K562 (cell line): ENCODE data around the gene CRADD. TPM values are rescaled to one million over a fixed set of nuclear protein-coding genes. Genes with fewer than 3 reads are reported as not detected.

Experiments used
- AFF1 ChIP-seq, 2 experiments: fragments of 450-650 bp; IDR thresholded peaks; 2 replicates each; pipeline ENCODE4 v1.6.1; 2018; ENCODE audit warnings: mild to moderate bottlenecking in 2 of 2, low read depth in 1 of 2; ENCODE audit not compliant: partially characterized antibody in 2 of 2
- ASH1L ChIP-seq: fragments of 450-650 bp; IDR thresholded peaks from 2 replicates; pipeline ENCODE4 v1.6.1; 2018; ENCODE audit warnings: borderline replicate concordance, mild to moderate bottlenecking, low read depth; ENCODE audit not compliant: partially characterized antibody
- EP300 ChIP-seq: IDR thresholded peaks from 2 replicates; pipeline ENCODE4 v1.6.1; 2012; ENCODE audit warnings: low read length, improper control_type of control experiment
- GTF2A2 ChIP-seq: IDR thresholded peaks from 2 replicates; pipeline ENCODE4 v1.6.1; 2016; ENCODE audit warnings: mild to moderate bottlenecking, missing genetic modification characterization, missing compliant biosample characterization
- MYBL2 ChIP-seq, 2 experiments: fragments of 450-650 bp in 1 of 2; sonication (generic) in 1 of 2; formaldehyde crosslinking in 1 of 2; IDR thresholded peaks; 2 replicates each; pipeline versions ENCODE4 v1.6.1 to v1.8.1; 2017 to 2022; ENCODE audit warnings: borderline replicate concordance in 1 of 2, inconsistent platforms in 1 of 2, low read depth in 1 of 2, mild to moderate bottlenecking in 1 of 2, missing genetic modification reagents in 1 of 2, moderate library complexity in 1 of 2
- NFIC ChIP-seq: fragments of 450-650 bp; IDR thresholded peaks from 2 replicates; pipeline ENCODE4 v1.6.1; 2017; ENCODE audit warnings: mild to moderate bottlenecking, inconsistent platforms
- RBM34 ChIP-seq: fragments of 200-400 bp; formaldehyde crosslinking; IDR thresholded peaks from 2 replicates; pipeline ENCODE4 v1.6.1; 2018; ENCODE audit warnings: low read length, borderline replicate concordance; ENCODE audit not compliant: insufficient read depth
- SMAD4 ChIP-seq: fragments of 250-450 bp; sonication (Bioruptor Pico); conservative IDR thresholded peaks from 2 replicates; pipeline ENCODE4 v1.8.0; 2021; ENCODE audit warnings: inconsistent platforms, mild to moderate bottlenecking, moderate library complexity
- SREBF2 ChIP-seq: sonication (generic); formaldehyde crosslinking; IDR thresholded peaks from 2 replicates; pipeline ENCODE4 v1.4.0; 2020; ENCODE audit warnings: mild to moderate bottlenecking, missing genetic modification reagents
- TAF7 ChIP-seq: fragments of 450-650 bp; IDR thresholded peaks from 2 replicates; pipeline ENCODE4 v1.6.1; 2016; ENCODE audit warnings: missing genetic modification characterization, missing compliant biosample characterization
- ZBTB40 ChIP-seq, 2 experiments: fragments of 450-650 bp in 1 of 2; sonication (generic) in 1 of 2; formaldehyde crosslinking in 1 of 2; IDR thresholded peaks; 2 replicates each; pipeline versions ENCODE4 v1.7.1 to v1.9.0; 2016 to 2022; ENCODE audit warnings: inconsistent platforms in 1 of 2, mild to moderate bottlenecking in 1 of 2, missing genetic modification reagents in 1 of 2
- polyA plus RNA-seq, 8 experiments: library from polyadenylated mRNA; depleted of rRNA in 4 of 8; stranded (reverse) in 5 of 8; unstranded in 3 of 8; fragments of >200 nt; fragmentation: Nextera tagmentation in 2 of 8; fragmentation: Illumina TruSeq in 1 of 8; extraction: Ambion mirVana in 2 of 8; extraction: Trizol in 1 of 8; gene quantifications; 2 replicates each; pipeline versions ENCODE4 v1.2.1 to v1.2.3, GENCODE V29; 2011 to 2014; ENCODE audit warnings: inconsistent platforms in 1 of 8, missing spikeins in 1 of 8
- total RNA-seq, 7 experiments: library from RNA; depleted of rRNA in 6 of 7; stranded (reverse); fragments of >200 nt in 6 of 7; fragmentation: Illumina TruSeq in 2 of 7; extraction: Trizol in 2 of 7; gene quantifications; 2 replicates each; pipeline versions ENCODE4 v1.2.1 to v1.2.3, GENCODE V29; 2011 to 2021; ENCODE audit warnings: low replicate concordance in 1 of 7

CRADD gene
- total and polyA plus RNA-seq, 9 of the 15 experiments (the other 6 are each of a cell fraction or from before 2014, with no cell fraction given) = 20.5 to 41.1 (median 25.9) TPM

- peak; percentile 81 for TF ChIP-seq EP300
- TF ChIP-seq SREBF2 (CRISPR knock-in tag) = no peak
- no peak for TF ChIP-seq ASH1L
- TF ChIP-seq MYBL2 (IDR thresholded peaks at IDR 0.05; ENCODE audit: low read depth) = no peak
- no peak for TF ChIP-seq MYBL2 (CRISPR knock-in tag; IDR thresholded peaks at IDR 0.05; ENCODE audit: borderline replicate concordance)
- no peak for TF ChIP-seq GTF2A2 (tag)
- no peak for TF ChIP-seq ZBTB40 (IDR thresholded peaks at IDR 0.05)
- no peak for TF ChIP-seq ZBTB40 (CRISPR knock-in tag; IDR thresholded peaks at IDR 0.05)
- no peak for TF ChIP-seq RBM34
- TF ChIP-seq NFIC = 0 out of 2 replicates have a peak, but pooled peaks have one; percentile 35
- peak in 1 of 2 experiments; percentile 42 for TF ChIP-seq AFF1 (IDR thresholded peaks at IDR 0.05; ENCODE audit: low read depth in 1 of 2, partially characterized antibody in 2 of 2)
- no peak for TF ChIP-seq TAF7 (tag)
- TF ChIP-seq SMAD4 = no peak; the same call in none of the 2 replicates
These were observed 107.3 kb downstream of the CRADD start (continued) for GRCh38 chr12:93784339-93785086.
